ENCODE measurements around the gene PRRT1. TPM values are rescaled to one million over a fixed set of nuclear protein-coding genes. Genes with fewer than 3 reads are reported as not detected.
A peak's percentile ranks its signal among the peaks of the same experiment; 100 is the strongest.

The PRRT1 gene
- total RNA-seq, 2 experiments from 2014 or later = 1.1 to 1.6 TPM

DNA sequence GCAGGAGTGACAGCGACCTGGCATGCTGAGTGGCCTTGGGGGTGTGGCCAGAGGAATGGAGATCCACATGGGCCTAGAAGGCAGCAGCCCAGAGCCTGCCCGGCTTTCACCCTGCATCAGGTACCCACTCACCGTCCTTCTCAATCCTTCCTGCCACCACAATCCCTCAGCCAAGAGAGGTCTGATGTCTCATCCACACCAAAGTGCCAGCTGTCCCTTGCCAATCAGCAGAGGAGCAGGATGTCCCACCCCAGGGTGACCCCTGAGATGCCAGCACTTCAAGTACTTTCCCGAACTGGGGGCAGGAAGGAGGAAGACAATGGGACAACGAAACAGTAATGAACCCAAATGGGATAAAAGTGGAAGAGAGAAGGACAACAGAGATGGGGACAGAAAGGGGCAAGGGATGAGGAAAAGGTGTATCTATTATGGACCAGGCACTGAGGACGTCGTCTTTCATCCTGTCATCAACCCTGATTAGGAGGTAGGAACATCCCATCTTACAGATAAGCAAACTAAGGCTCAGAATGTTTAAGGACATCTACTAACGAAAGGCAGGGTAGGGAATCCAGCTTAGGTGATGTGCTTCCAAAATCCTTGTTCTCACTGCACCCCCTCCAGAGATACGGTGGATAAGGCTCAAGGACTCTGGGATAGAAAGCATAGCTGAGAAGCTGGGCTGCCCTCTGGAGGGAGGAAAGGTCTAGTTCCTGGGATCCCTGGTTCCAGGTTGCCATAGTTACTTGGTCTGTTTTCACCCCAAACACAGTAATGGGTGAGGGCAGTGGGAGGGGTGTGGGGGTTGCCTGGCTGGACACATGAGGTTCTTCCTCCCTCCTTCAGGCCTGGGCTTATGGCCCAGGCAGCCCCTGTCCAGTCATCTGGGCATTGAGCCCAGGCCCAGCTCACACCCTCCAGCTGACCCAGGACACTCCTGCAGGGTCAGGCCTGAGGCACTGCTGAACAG lies 38.1 kb downstream of the PRRT1 start:
- ATAC-seq (no peak), DNase-seq (no peak)
- peaks cover 10% of the 10 kb centered on the region for H3K36me3 Mint-ChIP-seq (ENCODE audit: low read depth)
- H3K27ac Mint-ChIP-seq = peak overlapping the region; percentile 12
- peaks cover 9% of the 10 kb centered on the region for H3K4me1 Mint-ChIP-seq (ENCODE audit: low read depth)
- no peaks in the 10 kb centered on the region for H3K9me3 Mint-ChIP-seq
- TF ChIP-seq, protein P1, sequence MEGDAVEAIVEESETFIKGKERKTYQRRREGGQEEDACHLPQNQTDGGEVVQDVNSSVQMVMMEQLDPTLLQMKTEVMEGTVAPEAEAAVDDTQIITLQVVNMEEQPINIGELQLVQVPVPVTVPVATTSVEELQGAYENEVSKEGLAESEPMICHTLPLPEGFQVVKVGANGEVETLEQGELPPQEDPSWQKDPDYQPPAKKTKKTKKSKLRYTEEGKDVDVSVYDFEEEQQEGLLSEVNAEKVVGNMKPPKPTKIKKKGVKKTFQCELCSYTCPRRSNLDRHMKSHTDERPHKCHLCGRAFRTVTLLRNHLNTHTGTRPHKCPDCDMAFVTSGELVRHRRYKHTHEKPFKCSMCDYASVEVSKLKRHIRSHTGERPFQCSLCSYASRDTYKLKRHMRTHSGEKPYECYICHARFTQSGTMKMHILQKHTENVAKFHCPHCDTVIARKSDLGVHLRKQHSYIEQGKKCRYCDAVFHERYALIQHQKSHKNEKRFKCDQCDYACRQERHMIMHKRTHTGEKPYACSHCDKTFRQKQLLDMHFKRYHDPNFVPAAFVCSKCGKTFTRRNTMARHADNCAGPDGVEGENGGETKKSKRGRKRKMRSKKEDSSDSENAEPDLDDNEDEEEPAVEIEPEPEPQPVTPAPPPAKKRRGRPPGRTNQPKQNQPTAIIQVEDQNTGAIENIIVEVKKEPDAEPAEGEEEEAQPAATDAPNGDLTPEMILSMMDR (IDR thresholded peaks at IDR 0.05) = no peak
- H3K4me3 Mint-ChIP-seq = no peak overlapping the region
- intact Hi-C loops (cut with micrococcal nuclease) = no loop called here
- POLR2A ChIA-PET = interaction anchor here (0.6 to 1.4 kb wide), 2 partner anchors 15 to 236 kb away, joined by 3 to 4 read pairs; partner anchors contain the start of gene ATF6B
- CTCF ChIA-PET = interaction anchor here (1.8 kb wide), 1 partner anchor 13 kb away, joined by 5 read pairs; no protein-coding TSS in a partner anchor
- H3K27me3 Mint-ChIP-seq = no peaks in the 10 kb centered on the region

DNA sequence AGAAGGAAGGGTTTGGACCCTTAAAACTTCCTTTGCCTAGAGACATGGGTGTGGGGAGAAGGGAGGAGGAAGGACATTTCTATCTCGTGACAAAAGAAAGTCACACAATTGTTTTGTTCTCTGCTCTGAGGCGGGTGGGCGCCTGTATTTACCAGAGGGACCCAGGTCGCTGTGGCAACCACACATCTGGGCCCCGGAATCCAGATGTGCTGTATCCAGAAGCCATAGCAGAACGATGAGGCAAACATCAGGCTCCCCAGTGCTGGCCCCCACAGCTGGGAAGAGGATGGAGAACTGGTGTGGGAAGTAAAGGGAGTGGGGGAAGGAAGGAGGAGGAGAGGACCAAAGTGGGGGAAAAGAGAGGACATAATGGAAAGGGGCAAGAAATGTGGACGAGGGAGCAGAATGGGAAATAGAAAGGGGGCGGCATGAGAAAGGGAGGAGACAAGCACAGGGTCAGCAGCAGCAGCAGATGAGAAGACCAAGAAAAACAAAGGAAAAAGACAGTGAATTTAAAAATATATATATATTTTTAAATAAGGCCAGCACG lies 39.2 kb downstream of the PRRT1 start:
- Mint-ChIP-seq H3K4me3 (no peak overlapping the region), H3K9me3 (no peaks in the 10 kb centered on the region), H3K27me3 (peaks cover 4% of the 10 kb centered on the region), H3K36me3 (ENCODE audit: low read depth) (peaks cover 4% of the 10 kb centered on the region), H3K4me1 (ENCODE audit: low read depth) (peaks cover 17% of the 10 kb centered on the region), H3K27ac (no peak overlapping the region)
- POLR2A ChIA-PET = no interaction called here
- TF ChIP-seq, protein P1 (IDR thresholded peaks at IDR 0.05) = no peak
- ATAC-seq (no peak), DNase-seq (no peak)
- intact Hi-C loops (cut with micrococcal nuclease) = no loop called here
- CTCF ChIA-PET = no interaction called here

DNA sequence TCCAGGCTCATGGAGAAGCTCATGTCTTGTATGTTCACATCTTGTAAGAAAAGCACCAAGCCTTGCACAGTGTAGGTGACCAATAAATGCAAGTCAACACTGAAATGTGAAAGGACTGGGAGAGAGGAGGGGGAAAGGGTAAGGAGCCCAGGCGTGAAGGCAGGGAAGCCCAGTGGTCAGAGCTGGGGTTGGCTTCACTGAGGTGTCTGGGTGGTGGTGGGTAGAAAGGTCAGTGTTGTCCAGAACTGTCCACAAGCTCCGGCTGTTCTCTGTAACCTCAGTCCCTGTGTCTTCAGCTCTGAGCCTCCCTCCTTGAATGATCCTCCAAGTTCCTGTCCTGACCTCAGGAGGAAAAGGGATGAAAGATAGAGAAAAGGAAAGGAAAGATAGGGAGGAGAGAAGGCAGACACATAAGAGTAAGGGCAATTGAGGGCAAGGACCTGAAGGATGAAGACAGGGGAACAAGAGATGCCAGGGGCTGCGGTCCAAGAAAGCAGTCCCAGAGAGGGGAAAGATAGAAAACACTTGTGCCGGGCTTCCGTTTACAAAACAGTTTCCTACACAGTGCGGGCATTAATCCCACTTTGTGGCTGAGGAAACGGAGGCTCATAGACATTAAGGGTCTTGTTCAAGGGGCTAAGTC lies 40.2 kb downstream of the PRRT1 start:
- H3K4me3 Mint-ChIP-seq = no peak overlapping the region
- no peaks in the 10 kb centered on the region for H3K9me3 Mint-ChIP-seq
- ChIA-PET CTCF (interaction anchor here (5.0 kb wide), 1 partner anchor 7 kb away, joined by 25 read pairs; no protein-coding TSS in a partner anchor), POLR2A (interaction anchor here (1.6 kb wide), 1 partner anchor 17 kb away, joined by 7 read pairs; no protein-coding TSS in a partner anchor)
- H3K27ac Mint-ChIP-seq = no peak overlapping the region
- intact Hi-C loops (cut with micrococcal nuclease) = no loop called here
- H3K36me3 Mint-ChIP-seq (ENCODE audit: low read depth) = peaks cover 4% of the 10 kb centered on the region
- peaks cover 17% of the 10 kb centered on the region for H3K4me1 Mint-ChIP-seq (ENCODE audit: low read depth)
- ATAC-seq (no peak), DNase-seq (no peak)
- TF ChIP-seq, protein P1 (IDR thresholded peaks at IDR 0.05) = no peak
- H3K27me3 Mint-ChIP-seq = peaks cover 4% of the 10 kb centered on the region

DNA sequence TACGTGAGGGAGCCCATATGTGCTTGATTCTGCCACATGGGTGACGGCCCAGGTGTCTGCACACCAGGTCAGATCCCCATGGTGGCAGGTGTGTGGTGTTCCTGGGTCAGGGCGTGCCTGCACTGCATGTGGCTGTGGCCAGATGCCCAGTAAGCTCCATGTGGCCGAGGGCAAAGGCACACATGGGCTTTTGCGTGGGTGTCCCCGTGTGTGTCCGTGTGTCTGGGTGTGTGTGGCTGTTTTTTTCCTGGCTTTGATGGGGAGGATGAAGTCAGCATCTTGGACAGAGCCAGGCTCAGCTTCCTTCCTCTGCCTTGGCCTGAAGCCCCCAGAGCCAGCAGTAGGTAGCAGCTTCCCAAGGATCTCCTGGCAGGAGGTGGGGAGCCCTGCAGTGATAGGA lies 41.1 kb downstream of the PRRT1 start:
- H3K4me3 Mint-ChIP-seq = no peak overlapping the region
- ChIA-PET POLR2A (interaction anchor here (1.4 to 1.6 kb wide), 2 partner anchors 8 to 16 kb away, joined by 3 to 7 read pairs; no protein-coding TSS in a partner anchor), CTCF (interaction anchor here (5.0 kb wide), 1 partner anchor 8 kb away, joined by 25 read pairs; no protein-coding TSS in a partner anchor)
- peaks cover 17% of the 10 kb centered on the region for H3K4me1 Mint-ChIP-seq (ENCODE audit: low read depth)
- ATAC-seq (no peak), DNase-seq (no peak)
- no peak overlapping the region for H3K27ac Mint-ChIP-seq
- peaks cover 4% of the 10 kb centered on the region for H3K27me3 Mint-ChIP-seq
- H3K9me3 Mint-ChIP-seq = no peaks in the 10 kb centered on the region
- TF ChIP-seq, protein P1 (IDR thresholded peaks at IDR 0.05) = no peak
- intact Hi-C loops (cut with micrococcal nuclease) = no loop called here
- H3K36me3 Mint-ChIP-seq (ENCODE audit: low read depth) = peaks cover 2% of the 10 kb centered on the region
